ENCODE results near the gene ACAD11.

The ACAD11 gene

GRCh38 chr3:132598181-132598580 lies 61.4 kb downstream of the ACAD11 start:
- H3K4me2 ChIP-seq (ENCODE audit: low read length) = no peak overlapping the region
- peaks cover 7% of the 10 kb centered on the region for H3K4me1 ChIP-seq
- no peaks in the 10 kb centered on the region for H3K79me2 ChIP-seq
- H3K36me3 ChIP-seq (ENCODE audit: control insufficient read depth, insufficient read depth, low read length) = no peaks in the 10 kb centered on the region
- H3K27ac ChIP-seq = no peak overlapping the region
- no peak overlapping the region for H2AFZ ChIP-seq
- no peak overlapping the region for H3K4me3 ChIP-seq (ENCODE audit: low read depth, low read length)
- H3K9me3 ChIP-seq (ENCODE audit: control insufficient read depth, low read length) = no peaks in the 10 kb centered on the region
- H3K9ac ChIP-seq = no peak overlapping the region
- no peak for TF ChIP-seq CTCF (IDR thresholded peaks at IDR 0.05)
- no peaks in the 10 kb centered on the region for H3K27me3 ChIP-seq (ENCODE audit: control insufficient read depth, insufficient read depth, low read length)

- no peak for TF ChIP-seq CTCF (IDR thresholded peaks at IDR 0.05)
- Histone ChIP-seq H3K4me3 (ENCODE audit: low read depth, low read length) (no peak overlapping the region), H3K27ac (no peak overlapping the region), H3K4me2 (ENCODE audit: low read length) (no peak overlapping the region), H3K27me3 (ENCODE audit: control insufficient read depth, insufficient read depth, low read length) (no peaks in the 10 kb centered on the region), H3K9ac (no peak overlapping the region), H3K4me1 (peaks cover 7% of the 10 kb centered on the region), H3K36me3 (ENCODE audit: control insufficient read depth, insufficient read depth, low read length) (no peaks in the 10 kb centered on the region), H3K79me2 (no peaks in the 10 kb centered on the region), H2AFZ (no peak overlapping the region), H3K9me3 (ENCODE audit: control insufficient read depth, low read length) (no peaks in the 10 kb centered on the region)
Observed at GRCh38 chr3:132597660-132598059, 61.9 kb downstream of the ACAD11 start.

DNA sequence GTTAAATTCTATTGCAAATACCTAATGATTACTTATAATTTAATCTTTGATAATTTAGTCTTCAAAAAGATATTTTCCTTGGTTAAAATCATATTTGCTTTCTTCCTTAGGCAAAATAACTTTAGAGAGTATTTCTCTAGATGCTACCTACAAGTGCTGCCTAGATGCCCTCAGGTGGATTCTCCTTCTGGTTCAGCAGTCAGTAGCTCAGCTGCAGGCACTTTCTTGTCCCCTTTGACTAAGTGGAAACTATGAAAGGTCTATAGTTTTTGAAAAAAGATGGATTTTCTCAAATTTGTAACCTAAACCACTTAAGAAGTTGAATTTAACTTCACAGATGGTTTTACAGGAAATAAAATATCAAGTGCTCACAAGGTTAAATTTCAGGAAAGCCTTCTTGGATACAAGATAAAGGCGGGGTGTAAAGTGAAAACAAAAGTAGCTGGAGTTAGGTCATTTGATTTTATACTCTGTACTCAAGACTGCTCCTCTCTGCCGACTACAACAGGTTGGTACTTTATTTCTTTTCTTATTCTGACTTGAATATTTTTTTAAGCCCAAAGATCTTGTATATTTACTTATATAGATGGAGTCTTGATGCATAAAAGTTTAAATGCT lies 62.7 kb downstream of the ACAD11 start, which contains the start of gene ACKR4:
TSS of gene ACKR4 (plus strand) at position 455 of the 618 bp plus-strand sequence. CDS start 3,128 bp downstream, outside the sequence.
- H3K9me3 ChIP-seq (ENCODE audit: control insufficient read depth, low read length) = no peaks in the 10 kb centered on the region
- H3K79me2 ChIP-seq = no peaks in the 10 kb centered on the region
- H3K9ac ChIP-seq = no peak within 1 kb of the TSS
- no peak within 1 kb of the TSS for H3K4me3 ChIP-seq (ENCODE audit: low read depth, low read length)
- no peaks in the 10 kb centered on the region for H3K27me3 ChIP-seq (ENCODE audit: control insufficient read depth, insufficient read depth, low read length)
- peaks cover 7% of the 10 kb centered on the region for H3K4me1 ChIP-seq
- no peak within 1 kb of the TSS for H3K4me2 ChIP-seq (ENCODE audit: low read length)
- no peak within 1 kb of the TSS for H2AFZ ChIP-seq
- no peak for TF ChIP-seq CTCF (IDR thresholded peaks at IDR 0.05)
- H3K36me3 ChIP-seq (ENCODE audit: control insufficient read depth, insufficient read depth, low read length) = no peaks in the 10 kb centered on the region
- no peak within 1 kb of the TSS for H3K27ac ChIP-seq

- H3K79me2 ChIP-seq = no peaks in the 10 kb centered on the region
- H3K27me3 ChIP-seq (ENCODE audit: control insufficient read depth, insufficient read depth, low read length) = no peaks in the 10 kb centered on the region
- no peak for TF ChIP-seq CTCF (IDR thresholded peaks at IDR 0.05)
- no peak overlapping the region for H3K9ac ChIP-seq
- peaks cover 7% of the 10 kb centered on the region for H3K4me1 ChIP-seq
- no peaks in the 10 kb centered on the region for H3K9me3 ChIP-seq (ENCODE audit: control insufficient read depth, low read length)
- H3K4me2 ChIP-seq (ENCODE audit: low read length) = no peak overlapping the region
- H2AFZ ChIP-seq = no peak overlapping the region
- H3K4me3 ChIP-seq (ENCODE audit: low read depth, low read length) = no peak overlapping the region
- H3K36me3 ChIP-seq (ENCODE audit: control insufficient read depth, insufficient read depth, low read length) = no peaks in the 10 kb centered on the region
- H3K27ac ChIP-seq = no peak overlapping the region
Observed at GRCh38 chr3:132596326-132596725, 63.3 kb downstream of the ACAD11 start.

- Histone ChIP-seq H3K36me3 (ENCODE audit: control insufficient read depth, insufficient read depth, low read length) (no peaks in the 10 kb centered on the region), H3K4me2 (ENCODE audit: low read length) (no peak overlapping the region), H2AFZ (no peak overlapping the region), H3K27me3 (ENCODE audit: control insufficient read depth, insufficient read depth, low read length) (no peaks in the 10 kb centered on the region), H3K79me2 (no peaks in the 10 kb centered on the region), H3K9ac (no peak overlapping the region), H3K4me3 (ENCODE audit: low read depth, low read length) (no peak overlapping the region), H3K4me1 (peaks cover 7% of the 10 kb centered on the region), H3K9me3 (ENCODE audit: control insufficient read depth, low read length) (no peaks in the 10 kb centered on the region), H3K27ac (no peak overlapping the region)
- no peak for TF ChIP-seq CTCF (IDR thresholded peaks at IDR 0.05)
Observed at GRCh38 chr3:132595014-132595413, 64.6 kb downstream of the ACAD11 start.
